Measurements from ENCODE around the gene MORC2. TPM values are rescaled to one million over a fixed set of nuclear protein-coding genes. Genes with fewer than 3 reads are reported as not detected.

The MORC2 gene
- 35.7 and 36.1 TPM in 2 replicates for total RNA-seq (2022)
- percentile 81 among the genes with signal in this experiment for Bru-seq, nascent RNA
- percentile 86 among the genes with signal in this experiment for BruChase-seq, experiment 1, labeled RNA remaining after a 6-hour chase
- percentile 81 among the genes with signal in this experiment for BruChase-seq, experiment 2, labeled RNA remaining after a 2-hour chase
- long read RNA-seq, full-length matches to known transcripts: 52 of 86 reads
- long read RNA-seq, partial matches to known transcripts: 11 of 86 reads
- long read RNA-seq, other reads (novel, unspliced or antisense): 23 of 86 reads

- ChIA-PET CTCF (interaction anchor here (0.6 to 3.0 kb wide), 12 partner anchors 21 to 1718 kb away, joined by 3 to 11 read pairs (median 4); partner anchors contain the start of gene SMTN), POLR2A (interaction anchor here (0.6 to 5.3 kb wide), 37 partner anchors 9 to 1414 kb away, joined by 3 to 99 read pairs (median 5); partner anchors contain the start of genes PATZ1, PES1, PIK3IP1 and RNF185)
- no peaks in the 10 kb centered on the region for H3K27me3 Mint-ChIP-seq (ENCODE audit: insufficient read depth, unreplicated experiment)
- no peaks in the 10 kb centered on the region for H3K9me3 Mint-ChIP-seq (ENCODE audit: unreplicated experiment)
- BruUV-seq (replicated peaks): TSS peak; percentile 46
- no peak for DNase-seq (ENCODE audit: unreplicated experiment)
- H3K4me3 Mint-ChIP-seq (ENCODE audit: unreplicated experiment): peak within 1 kb of the TSS; percentile 88
- intact Hi-C loops (cut with micrococcal nuclease): no loop called here
- peak within 1 kb of the TSS; percentile 88 for H3K27ac Mint-ChIP-seq (ENCODE audit: low read depth, unreplicated experiment)
- H3K4me1 Mint-ChIP-seq (ENCODE audit: insufficient read depth, unreplicated experiment): peaks cover 28% of the 10 kb centered on the region
- peaks cover 52% of the 10 kb centered on the region for H3K36me3 Mint-ChIP-seq (ENCODE audit: insufficient read depth, unreplicated experiment)
- TF ChIP-seq CTCF (IDR thresholded peaks at IDR 0.05; ENCODE audit: unreplicated experiment): no peak
Measured at GRCh38 chr22:30968015-30968923, at the start of gene MORC2. Gene MORC2, minus strand, starts transcription at chr22:30968774. Its CDS starts 885 bp downstream, at chr22:30967889.

- intact Hi-C loops (cut with micrococcal nuclease): no loop called here
- no peak overlapping the region for H3K27ac Mint-ChIP-seq (ENCODE audit: low read depth, unreplicated experiment)
- H3K4me1 Mint-ChIP-seq (ENCODE audit: insufficient read depth, unreplicated experiment): no peaks in the 10 kb centered on the region
- no peak for DNase-seq (ENCODE audit: unreplicated experiment)
- no TSS peak for BruUV-seq (replicated peaks)
- CTCF ChIA-PET: no interaction called here
- no peak for TF ChIP-seq CTCF (IDR thresholded peaks at IDR 0.05; ENCODE audit: unreplicated experiment)
- H3K9me3 Mint-ChIP-seq (ENCODE audit: unreplicated experiment): no peaks in the 10 kb centered on the region
- H3K4me3 Mint-ChIP-seq (ENCODE audit: unreplicated experiment): no peak overlapping the region
- H3K36me3 Mint-ChIP-seq (ENCODE audit: insufficient read depth, unreplicated experiment): no peaks in the 10 kb centered on the region
- H3K27me3 Mint-ChIP-seq (ENCODE audit: insufficient read depth, unreplicated experiment): no peaks in the 10 kb centered on the region
- POLR2A ChIA-PET: interaction anchor here (0.6 to 0.7 kb wide), 2 partner anchors 12 to 702 kb away, joined by 3 read pairs; no protein-coding TSS in a partner anchor
Measured at GRCh38 chr22:31005535-31005934, 37.0 kb upstream of the MORC2 start.

- intact Hi-C loops (cut with micrococcal nuclease): no loop called here
- no peak for DNase-seq (ENCODE audit: unreplicated experiment)
- no peaks in the 10 kb centered on the region for H3K36me3 Mint-ChIP-seq (ENCODE audit: insufficient read depth, unreplicated experiment)
- CTCF ChIA-PET: interaction anchor here (0.5 to 0.7 kb wide), 2 partner anchors 18 to 31 kb away, joined by 4 to 5 read pairs; no protein-coding TSS in a partner anchor
- no peaks in the 10 kb centered on the region for H3K4me1 Mint-ChIP-seq (ENCODE audit: insufficient read depth, unreplicated experiment)
- H3K27ac Mint-ChIP-seq (ENCODE audit: low read depth, unreplicated experiment): no peak overlapping the region
- H3K4me3 Mint-ChIP-seq (ENCODE audit: unreplicated experiment): no peak overlapping the region
- TF ChIP-seq CTCF (IDR thresholded peaks at IDR 0.05; ENCODE audit: unreplicated experiment): no peak
- H3K9me3 Mint-ChIP-seq (ENCODE audit: unreplicated experiment): no peaks in the 10 kb centered on the region
- no peaks in the 10 kb centered on the region for H3K27me3 Mint-ChIP-seq (ENCODE audit: insufficient read depth, unreplicated experiment)
- BruUV-seq (replicated peaks): no TSS peak
- POLR2A ChIA-PET: no interaction called here
Measured at GRCh38 chr22:31001124-31001770, 32.7 kb upstream of the MORC2 start.
